GM19463 (cell line): Measurements from ENCODE around the gene INO80E.
A peak's percentile ranks its signal among the peaks of the same experiment; 100 is the strongest.

Experiments used
- ATAC-seq: cut with Tn5 transposase; IDR thresholded peaks from one replicate; pipeline ENCODE4 v1.9.1; 2021; ENCODE audit warnings: mild to moderate bottlenecking, moderate library complexity; ENCODE audit not compliant: unreplicated experiment

Gene INO80E

DNA sequence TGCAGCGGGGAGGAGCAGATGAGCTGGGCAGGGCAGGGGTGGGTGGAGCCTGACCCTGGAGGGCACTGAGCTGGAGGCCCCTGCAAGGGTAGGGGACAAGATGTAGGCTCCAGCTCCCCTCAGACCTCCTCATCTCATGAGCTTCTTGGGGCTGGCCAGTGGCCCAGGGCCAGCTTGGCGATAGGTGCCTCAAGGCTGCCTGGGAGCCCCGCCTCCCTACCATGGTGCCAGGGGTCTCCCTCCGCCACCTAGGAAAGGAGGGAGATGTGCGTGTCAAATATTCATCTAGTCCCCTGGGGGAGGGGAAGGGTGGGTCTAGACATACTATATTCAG, 4.5 kb upstream of the INO80E start:
- no peak for ATAC-seq

DNA sequence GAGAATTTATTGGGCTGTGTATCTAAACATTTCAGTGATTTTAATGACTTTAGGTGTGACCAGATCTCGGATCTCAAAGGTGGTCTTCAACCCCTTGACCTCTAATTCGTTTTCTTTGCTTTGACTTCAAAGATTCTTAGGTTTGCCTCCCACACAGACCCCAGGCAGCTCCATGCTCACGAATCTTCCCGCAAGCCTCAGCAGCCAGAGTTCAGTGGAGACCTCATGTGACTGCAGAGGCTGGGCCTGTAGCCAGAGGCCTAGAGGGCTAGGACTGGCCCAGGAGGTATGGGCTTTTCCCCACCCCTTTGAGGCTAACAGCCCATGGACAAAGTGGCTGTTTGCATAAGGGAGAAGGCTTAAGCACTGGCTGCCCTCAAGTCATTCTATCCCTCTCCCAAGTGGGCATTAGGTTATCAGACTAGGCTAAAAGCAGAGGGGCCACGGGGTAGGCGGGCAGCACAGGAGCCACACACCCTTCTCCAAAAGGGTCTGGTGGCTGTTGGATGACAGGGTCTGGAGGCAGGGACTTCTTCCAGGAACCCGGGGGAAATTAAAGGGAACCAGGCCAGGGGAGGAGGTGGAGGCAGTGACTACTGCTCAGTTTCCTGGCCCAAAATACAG, 3.6 kb upstream of the INO80E start:
- no peak for ATAC-seq

DNA sequence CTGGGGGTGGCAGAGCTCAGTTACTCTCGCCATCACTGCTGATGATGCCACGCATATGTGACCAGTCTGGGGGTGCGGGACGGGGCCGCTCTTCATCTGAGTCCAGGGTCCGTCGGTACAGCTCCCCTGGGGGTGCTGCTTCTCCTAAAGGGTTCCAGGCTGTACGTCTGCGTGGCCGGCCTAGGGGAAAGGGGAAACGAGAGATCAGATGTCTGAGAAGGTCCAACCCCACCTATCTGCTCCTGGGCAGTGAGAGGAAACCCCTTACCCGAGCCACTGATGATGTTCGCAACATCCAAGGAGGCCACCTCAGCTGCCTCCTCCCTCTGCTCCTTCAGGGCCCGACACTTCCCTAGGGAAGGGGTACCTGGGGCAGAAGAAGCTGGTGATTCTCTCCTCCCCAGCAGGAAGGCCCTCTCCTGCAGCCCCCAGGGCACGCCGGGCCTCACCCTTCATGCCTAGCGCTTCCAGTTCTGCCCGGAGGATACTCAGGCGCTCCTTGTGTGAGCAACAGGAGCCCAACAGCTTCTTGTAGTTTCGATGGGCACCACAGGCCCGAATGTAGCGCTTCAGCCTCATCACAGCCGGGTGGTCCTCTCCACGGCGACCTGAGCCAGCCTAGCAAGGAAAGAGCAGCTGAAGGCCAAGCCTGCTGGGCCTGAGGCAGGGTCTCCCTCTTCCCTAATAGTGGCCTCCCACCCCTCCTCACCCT, 2.7 kb upstream of the INO80E start:
- ATAC-seq: no peak

DNA sequence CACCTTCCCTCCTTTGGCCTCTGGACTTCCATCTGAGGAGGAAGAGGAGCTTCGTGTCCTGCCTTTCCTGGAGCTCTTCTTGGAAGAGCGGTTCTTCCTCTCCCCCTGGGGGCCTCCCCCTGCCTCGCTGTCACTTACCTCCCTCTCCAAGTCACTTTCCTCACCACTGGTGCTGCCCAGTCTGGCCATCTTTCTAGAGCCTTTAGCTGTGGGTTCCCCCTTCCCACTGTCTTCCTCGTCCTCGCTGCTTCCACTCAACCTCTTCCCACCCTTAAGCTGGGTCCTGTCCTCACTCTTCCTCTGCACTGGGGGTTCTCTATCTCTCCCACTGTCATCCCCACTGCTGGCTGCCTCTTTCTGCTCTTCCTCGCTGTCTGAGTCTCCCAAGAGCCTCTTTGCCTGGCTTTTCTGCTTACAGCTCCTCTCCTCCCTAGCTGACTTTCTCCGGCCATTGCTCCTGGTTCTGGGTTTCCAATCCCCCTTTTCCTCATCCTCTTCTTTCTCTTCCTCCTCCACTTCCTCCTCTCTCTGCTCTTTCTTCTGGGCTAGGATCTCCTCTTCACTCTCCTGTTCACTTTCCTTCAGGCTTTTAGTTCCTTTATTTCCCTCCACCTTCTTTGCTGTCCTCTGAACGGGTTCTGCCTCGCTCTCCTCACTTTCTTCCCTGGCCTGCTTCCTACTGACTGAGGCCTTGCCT, 2.0 kb upstream of the INO80E start:
- ATAC-seq: no peak

DNA sequence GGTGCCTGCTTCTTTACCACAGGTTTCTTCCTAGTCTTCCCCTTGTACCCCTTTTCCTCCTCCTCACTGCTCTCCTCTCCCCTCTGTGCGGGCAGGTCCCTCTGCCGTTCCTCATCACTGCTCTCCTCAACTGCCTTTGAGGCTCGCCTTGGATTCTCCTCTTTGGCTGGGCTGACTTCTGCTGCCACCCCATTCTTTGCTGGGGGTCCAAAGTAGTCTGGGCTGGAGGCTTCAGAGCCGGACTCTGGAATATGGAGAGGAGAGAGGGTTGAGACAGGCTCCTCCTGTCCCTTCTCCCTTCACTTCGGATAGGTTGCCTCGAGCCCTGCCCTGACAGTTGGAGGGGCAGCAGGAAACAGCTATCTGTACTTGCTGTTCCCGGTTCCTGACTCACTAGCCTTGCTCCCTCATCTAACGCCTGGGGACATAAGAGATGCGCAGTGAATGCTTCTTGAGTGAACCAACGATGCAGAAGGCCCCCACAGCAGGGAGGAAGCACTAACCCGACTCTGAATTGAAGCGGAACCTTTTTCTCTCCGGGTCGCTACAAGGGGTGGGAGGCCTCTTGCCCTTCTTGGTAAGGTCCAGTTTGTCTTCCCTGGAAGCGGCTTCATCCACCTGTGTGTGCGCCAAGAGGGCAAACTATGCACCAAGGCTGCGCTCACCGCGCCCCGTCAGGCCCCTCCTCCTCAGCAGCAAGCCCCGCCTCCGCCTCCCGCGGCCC, 1.3 kb upstream of the INO80E start:
- ATAC-seq: peak; percentile 29

DNA sequence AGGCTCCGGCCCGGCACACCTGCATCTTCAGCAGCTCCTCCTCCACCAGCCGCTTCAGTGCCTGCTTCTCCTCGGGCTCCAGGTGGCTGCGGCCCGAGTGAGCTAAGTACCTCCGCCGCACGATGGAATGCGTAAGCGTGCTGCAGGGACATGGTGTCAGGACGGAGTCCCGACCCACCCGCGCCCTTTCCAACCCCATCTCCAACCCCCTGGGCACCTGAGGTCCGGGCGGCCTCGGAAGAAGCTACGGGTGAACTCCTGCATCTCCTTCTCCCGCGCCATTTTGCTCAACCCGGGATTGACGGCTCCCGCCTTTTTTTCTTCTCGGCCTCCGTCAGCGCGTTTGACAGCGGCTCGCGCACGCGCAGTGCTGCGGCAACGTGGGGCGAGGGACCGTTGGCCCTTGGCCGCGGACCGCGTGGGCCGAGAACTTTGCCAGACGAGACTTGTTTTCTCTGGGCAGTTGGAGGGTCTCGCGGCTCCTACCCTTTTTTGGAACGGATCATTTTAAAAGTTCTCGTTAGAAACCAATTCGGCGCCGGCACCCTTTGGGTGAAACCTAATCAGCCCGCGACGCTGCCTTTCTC, 624 bp upstream of the INO80E start, which contains the start of gene HIRIP3:
TSS of gene HIRIP3 (minus strand) at position 294 of the 587 bp plus-strand sequence. CDS start at position 282, 12 bp downstream.
- ATAC-seq: peak; percentile 37

DNA sequence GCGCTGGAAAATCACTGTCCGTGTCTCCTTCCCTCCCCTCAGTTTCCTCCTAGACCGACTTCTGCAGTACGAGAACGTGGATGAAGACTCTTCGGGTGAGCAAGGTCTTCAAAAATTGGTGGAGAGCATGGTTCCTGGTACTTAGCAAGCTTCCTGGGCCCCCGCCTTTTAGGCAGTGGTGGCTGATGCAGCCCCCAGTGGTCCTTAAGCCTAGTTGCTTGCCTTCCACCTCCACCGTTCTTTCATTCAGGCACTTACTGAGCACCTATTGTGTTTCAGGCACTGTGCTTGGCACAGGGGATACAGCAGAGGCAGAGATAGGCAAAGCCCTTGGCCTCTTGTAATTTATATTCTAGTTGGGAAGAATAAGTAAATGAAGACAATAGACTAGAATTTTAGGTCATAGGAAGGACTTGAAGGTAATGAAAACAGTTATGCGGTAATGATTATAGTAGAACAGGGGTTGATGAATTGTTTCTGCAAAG, 767 bp downstream of the INO80E start:
- ATAC-seq: no peak

DNA sequence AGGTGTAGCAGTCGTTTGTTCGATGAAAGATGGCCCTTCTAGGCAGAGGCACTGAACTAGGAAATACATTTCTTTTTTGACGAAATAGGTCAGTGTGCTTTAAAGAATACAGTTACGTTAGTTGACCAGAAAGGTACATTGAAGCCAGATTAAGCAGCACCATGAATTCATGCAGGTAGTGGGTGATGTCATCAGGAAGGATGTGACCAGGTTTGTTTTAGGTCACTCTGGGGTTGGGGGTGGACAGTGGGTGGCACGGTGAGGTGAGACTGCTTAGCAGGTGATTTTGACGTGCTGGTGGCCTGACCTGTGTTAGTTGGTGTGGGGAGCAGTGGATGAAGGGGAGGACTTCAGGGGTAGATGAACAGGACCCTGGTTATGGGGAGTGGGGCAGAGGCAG, 3.6 kb downstream of the INO80E start:
- no peak for ATAC-seq

DNA sequence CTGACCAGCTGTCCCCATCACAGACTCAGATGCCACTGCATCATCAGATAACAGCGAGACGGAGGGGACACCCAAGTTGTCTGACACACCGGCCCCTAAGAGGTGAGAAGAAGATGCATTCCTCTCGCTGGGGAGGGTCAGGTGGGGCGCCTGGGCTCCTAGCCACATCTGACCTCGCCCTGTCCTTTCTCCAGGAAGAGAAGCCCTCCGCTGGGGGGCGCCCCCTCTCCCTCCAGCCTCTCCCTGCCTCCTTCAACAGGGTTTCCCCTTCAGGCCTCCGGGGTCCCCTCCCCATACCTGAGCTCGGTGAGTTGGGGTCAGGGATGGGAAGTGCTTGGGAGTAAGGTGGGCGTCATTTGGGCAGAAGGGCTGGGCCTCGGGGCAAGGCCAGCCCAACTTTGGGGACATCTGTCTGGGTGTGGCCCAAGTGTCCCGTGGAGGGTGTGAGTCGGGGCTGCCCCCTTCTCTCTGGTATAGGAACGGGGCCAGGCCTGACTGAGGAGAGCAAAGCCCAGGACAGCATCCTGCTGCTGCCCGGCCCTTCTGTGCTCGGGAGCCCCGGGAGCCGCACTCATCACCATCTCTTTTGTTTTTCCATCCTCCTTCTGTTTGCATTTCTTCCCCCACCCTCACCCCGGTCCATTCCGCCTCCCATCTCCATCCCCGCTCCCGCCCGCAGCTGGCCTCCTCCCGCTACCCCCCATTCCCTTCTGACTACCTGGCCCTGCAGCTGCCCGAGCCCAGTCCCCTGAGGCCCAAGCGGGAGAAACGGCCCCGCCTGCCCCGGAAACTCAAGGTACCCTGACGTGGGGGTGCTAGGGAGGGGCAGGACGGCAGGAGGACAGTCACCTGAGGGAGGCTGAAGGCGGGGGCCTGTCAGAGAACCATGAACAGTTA, 4.9 kb downstream of the INO80E start:
- ATAC-seq: no peak

DNA sequence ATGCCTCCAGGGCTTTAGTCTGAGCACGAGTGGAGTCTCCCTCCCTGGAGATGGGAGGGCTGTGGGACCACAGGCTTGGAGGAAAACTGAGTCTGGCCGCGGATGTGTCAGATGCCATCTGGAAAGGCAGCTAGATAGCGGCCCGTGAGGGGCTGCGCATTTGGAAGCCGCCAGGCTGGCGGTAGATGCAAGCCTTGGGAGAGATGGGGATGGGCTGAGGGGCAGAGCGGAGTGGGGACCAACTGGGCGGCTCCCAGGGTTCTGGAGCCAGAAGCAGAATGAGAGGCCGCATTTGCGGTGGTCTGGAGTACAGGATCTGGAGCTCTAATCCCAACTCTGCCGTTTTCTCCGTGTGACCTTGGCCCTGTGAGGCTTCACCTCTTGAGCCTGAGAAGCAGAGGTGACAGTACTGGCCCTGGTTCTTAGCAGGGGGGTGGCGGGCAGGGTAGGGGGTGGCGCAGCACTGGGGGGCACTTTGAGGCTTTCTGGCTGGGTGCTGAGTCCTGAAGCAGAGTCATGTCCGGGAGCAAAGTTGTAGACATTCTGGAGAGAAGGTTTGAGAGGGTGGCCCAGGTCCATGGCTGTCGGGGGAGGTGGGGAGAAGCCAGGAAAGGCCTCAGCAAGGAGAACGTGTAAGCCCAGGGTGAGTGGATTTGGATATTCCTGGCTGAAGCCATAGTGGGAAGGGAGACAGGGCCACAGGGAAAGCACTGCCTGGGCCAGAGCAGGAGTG, 6.7 kb downstream of the INO80E start:
- ATAC-seq: no peak

DNA sequence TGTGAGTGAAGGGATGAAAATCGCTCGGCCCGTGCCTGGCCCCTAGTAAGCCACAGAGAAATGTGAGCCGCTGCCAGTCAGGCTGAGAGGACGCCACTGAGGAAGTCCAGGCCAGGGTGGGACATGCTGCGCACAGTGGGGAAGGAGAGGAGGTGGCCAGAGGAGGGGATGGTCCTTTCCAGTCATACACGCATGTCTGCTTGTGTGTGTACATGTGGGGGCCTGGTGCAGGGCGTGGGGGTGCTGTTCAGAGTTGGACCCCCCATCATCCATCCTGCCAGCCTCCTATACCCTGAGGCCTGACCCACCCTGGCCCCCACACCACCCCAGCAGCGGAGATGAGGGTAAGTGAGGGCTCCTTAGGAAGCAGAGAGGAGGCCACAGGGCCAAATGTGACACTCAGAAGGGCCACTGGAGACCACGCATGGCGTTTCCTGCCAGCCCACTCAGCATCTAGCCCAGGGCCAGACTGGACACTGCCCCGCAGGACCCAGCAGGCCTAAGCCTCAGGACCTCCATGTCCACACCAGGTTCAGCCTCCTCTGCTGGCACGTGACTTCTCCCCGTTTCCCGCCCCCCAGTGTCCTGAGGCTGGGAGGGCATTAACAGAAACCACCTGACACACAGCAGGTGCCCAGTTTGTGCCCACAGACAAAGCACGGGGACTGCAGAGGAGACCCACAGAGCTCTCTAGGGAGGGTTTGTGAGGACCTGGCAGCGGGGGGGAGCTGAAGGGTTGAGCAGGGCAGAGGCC, 7.8 kb downstream of the INO80E start:
- no peak for ATAC-seq

DNA sequence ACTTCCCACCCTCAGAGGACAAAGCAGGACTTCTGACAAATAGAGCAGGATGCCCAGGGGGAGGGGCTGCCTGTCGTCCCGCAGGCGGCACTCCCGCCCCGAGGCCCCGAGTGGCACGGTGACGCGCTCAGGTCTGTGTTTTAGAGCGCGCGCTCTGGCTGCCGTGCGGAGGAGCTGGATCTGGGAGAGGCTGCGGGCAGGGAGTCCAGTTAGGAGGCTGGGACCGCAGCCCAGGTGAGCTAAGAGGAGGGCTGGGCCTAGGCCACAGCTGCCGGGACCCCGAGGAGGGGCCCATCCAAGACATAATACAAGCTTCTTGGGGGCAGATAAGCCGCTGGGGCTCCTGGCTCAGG, 8.4 kb downstream of the INO80E start:
- no peak for ATAC-seq

DNA sequence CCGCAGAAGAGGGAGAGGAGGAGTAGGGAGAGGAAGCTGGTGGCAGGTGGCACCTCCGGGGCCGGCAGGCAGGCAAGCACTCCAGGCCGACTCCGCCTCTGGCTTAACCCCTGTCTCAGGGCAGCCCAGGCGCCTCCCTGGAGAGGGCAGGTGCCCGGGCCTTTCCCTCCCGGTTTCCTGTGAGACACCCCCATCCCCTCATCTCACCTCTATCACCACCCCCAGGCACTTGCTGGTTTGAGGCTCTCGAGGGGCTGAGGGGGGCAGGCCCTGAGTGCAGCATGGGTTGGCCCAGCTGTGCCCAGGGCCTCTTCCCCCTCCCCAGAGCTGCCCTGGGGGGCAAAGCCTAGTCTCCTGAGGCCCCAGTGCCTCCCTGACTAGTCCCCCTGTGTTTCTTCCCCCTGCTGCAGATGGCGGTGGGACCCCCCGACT, 8.8 kb downstream of the INO80E start:
- no peak for ATAC-seq

DNA sequence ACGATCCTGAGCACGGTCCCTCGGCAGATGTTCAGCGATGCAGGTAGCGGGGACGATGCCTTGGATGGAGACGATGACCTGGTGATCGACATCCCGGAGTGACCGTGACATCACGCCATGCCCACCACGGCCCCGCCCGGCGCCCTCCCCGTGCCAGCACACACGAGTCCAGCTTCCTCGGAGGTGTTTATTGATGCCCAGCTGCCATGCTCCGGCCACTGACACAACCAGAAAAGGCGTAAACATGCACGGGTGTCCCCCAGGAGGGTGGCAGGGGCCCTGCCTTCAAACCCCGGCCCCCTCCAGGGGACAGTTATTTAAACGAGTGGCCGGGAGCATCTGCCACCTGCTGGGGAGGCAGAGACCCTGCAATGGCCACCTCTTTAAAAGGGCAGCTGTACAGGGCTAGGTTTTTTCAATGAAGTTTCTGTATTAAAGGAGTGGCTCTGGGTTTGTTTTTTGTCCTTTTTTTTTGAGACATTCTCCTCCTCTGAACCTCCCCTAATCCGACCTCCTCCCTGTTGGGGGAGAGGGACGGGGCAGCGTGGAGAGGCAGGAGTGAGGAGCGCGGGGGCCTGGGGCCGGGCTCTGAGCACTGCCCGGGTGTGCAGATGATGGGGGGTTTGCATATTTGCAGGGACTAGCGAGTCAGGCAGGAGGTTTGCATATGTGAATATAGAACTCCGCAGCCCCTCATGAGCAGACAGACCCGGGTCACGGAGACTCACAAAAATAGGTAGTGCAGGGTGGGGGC, 9.5 kb downstream of the INO80E start:
- no peak for ATAC-seq

DNA sequence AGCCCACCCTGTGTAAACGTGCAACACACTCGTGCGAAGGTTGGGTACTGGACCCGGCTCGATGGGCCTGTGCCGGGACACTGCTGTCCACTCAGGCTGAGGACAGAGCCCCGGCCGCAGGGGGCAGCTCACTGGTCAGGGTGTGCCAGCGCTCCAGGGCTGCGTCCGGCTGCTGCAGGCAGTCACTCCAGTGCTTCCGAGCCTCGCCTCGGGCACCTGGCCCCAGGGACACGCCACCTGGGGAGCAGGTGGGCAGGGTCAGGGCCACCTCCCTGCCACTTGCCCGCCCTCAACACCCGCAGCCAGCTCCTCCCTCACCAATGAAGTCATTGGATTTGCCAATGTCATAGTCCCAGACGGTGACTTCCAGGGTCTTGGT, 10.0 kb downstream of the INO80E start:
- ATAC-seq: no peak

DNA sequence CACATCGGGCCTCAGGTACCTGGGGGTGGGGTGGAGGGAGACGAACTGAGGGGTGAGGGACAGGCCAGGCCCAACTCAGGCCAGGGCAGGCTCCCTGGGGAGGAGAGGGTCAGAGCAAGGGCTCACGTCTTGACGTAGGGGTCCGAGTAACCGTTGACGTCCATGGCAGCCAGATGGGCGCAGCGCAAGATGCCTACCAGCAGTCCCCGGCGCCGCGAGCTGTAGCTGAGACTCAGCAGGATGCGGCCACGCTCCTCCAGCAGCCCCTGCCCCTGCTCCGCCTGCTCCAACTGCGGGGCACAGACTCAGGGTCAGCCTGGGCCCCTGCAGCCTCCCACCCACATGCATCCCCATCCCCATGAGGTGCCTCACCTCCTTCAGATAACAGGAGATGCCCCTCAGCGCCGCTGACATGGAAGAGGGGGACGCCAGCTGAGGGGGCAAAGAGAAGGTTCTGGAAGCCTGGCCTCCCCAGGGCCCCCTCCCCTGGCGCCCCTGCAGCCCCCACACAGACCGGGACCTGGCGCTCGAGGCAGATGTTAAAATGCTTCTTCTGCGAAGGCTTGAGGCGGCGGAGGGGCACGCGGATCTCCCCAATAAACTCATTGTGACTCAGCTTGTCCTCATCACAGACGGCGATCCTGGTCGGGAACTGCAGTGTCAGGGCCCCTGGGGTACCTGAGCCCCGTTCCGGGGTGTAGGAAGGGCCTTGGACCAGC, 10.8 kb downstream of the INO80E start:
- ATAC-seq: no peak

DNA sequence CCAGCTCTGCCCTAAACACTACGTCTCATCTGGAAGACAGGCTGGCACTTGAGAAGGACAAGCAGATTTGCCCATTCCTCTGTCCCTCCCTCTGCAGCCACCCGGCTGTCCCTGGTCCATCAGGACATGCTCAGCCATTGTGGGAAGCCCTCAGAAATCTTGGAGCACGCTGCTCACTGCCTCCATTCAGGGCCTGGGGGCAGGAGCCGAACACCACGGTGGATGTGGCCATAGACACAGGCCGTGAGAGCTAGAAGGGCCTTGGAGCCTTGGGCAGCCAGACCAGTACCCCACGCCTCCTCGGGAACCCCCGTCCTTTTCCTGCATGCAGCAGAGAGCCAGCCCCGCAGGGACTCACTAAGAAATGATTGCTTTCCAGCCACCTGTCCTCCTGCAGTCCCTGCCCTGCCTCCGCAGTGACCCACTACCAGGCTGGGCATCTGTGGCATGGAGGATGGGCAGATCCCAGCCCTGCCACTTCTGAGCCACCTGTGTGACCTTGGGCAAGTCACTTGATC, 11.4 kb downstream of the INO80E start:
- no peak for ATAC-seq
